GM18502 (cell line): ENCODE results near the gene PON3.

ENCODE experiments used
- ATAC-seq: cut with Tn5 transposase; IDR thresholded peaks from one replicate; pipeline ENCODE4 v1.9.1; 2021; ENCODE audit warnings: mild to moderate bottlenecking; ENCODE audit not compliant: unreplicated experiment, poor library complexity

Gene PON3

DNA sequence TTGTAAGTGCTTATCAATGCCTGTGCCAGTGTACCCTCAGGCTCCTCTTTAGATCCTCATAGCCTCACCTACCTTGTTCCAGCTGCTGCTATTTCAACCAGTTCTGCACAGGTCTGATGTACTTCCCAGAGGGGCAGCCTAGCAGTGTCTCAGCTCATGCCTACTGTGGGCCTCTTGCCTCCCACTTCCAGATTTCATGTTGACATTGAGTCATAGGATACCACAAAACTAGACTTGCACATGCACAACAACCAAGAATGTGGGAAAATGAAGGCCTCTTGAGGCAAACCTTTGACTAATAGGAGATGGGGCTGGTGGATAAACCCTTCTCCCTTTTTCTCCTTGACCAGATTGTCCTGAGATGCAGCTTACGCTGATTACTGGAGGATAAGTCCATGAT is 31.0 kb downstream of the PON3 start:
- no peak for ATAC-seq

DNA sequence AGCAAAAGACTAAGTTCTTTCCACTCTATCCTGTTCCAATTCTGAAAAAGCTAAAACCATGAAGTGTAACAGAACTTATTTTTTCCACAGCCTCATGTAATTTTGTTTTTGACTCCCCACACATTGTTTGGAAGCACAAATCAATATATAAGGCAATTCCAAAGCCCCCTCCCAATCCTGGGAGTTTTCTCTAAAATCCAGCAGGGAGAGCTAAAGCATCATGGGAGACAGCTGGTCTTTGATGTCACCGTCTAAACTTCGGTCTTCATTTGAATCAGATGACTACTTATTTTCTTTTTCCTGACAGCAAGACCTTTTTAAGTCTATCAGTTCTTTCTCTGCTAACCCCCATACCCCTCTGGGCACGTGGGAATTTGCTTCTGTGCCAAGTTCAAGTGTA is 38.6 kb downstream of the PON3 start:
- no peak for ATAC-seq

DNA sequence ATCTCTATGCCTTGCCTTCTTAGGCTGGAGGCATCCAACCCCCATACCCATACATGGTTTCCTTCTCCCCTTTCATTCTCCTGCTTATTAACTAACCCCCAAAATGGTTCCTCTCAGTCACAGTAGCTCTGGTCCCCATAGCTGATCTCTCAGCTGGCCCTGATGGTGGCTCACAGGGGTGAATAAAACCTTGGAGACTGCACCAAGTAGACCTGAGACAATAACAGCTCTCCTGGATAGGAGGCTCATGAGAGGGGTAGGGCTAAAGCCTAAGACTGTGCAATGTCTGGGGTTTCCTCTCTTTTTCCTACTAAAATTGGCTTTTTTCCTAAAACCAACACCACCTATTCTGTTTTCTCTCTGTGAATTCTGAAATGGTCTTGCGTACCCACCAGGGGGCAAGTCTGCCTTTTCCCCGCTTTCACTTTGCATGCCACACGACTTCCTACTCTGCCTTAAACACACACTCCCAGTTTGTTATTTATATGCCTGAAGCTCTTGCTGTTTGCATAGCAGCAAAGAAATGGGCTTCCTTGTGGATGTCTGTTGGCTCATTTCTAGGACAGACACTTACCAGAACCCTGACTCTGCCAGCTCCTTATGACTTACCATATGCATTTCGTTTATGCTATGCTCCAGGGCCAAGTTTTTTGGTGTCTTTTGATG is 53.4 kb downstream of the PON3 start:
- ATAC-seq, result no peak

DNA sequence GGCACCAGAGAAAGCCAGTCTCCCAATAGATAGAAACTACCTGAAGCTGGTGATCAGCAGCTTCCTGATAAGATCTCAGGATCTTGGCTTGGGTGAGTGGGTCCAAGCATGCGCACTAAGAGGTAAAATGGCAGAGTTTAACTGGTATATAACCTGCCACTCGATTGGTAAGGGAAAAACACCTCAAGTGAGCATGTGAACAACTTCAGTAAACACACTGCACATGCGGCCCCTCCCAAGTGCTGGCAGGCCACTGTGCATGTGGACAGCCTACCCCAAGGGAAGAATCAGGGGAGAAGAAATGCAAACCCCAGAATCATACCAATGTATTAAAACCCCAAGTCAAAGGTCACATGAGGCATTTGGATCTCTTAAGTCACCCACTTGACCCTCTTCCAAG is 54.1 kb downstream of the PON3 start:
- ATAC-seq, result no peak

DNA sequence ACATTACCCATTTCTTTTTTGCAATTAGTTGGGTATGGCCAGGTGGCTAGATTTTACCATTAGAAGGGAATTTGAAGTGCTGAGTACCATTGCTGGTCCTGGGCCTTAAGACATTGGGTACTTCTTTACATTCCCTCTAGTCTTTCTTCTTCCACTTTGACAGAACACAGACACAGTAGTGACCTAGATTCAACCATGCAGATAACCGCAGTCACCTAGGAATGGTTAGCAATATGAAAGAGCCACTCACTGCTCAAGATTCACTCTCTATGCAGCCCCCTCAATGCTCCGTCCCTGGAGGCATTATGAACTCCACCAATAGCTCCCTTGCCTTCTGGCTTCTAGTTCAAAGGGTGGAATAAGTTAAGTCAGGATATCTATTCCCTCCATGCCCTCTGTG is 55.7 kb downstream of the PON3 start:
- ATAC-seq, result no peak

DNA sequence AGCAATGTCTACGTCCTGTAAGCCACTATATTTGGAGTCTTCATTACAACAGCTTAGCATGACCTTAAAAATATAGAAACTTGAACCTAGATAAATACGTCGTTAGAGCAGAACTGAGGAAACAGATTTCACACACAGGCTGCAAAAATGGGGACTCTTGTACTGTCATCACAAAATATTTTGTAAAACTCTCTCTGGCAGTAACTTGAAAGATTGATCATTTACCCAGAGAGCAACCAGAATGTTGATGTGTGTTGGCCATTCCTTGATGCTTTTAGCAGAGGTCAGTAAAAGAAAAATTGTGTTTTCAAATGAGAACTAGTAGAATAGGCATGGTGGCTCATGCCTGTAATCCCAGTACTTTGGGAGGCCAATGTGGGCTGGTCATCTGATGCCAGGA is 57.3 kb downstream of the PON3 start:
- no peak for ATAC-seq

DNA sequence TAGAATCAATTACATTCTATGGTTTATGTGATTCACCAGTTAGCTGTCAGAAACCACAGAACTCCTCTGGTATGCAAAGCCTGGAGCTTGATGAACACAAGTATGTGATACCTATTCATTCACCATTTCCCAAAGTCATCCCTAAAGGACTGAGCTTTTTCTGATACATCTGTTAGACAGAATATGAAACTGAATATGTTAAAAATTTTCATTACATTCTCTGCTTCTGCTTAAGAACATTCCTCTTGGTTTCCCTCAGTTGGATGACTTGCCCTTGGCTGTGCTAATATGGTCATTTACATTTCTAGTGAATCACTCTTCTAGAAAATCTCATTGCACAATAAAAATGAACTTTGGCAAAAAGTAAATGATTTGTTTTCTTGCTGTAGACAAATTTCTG is 61.1 kb downstream of the PON3 start:
- ATAC-seq, result no peak

DNA sequence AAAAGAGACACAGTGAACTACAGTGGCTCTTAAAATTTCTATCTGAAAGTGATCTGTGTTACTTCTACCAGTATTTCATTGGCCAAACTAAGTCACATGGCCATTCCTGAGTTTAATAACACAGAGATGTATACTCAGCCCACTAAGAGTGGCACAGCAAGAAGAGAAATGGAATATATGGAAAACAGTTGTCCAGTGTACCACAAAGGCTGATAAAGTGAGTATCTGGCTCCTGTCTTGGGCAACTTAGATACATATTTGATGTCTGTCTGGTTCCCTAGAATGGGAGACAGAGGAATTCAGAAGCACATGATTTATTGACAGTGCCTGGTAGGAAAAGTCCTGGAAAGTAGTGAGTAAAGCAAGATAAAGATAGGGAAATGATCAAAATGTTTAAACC is 61.7 kb downstream of the PON3 start:
- ATAC-seq, result no peak

DNA sequence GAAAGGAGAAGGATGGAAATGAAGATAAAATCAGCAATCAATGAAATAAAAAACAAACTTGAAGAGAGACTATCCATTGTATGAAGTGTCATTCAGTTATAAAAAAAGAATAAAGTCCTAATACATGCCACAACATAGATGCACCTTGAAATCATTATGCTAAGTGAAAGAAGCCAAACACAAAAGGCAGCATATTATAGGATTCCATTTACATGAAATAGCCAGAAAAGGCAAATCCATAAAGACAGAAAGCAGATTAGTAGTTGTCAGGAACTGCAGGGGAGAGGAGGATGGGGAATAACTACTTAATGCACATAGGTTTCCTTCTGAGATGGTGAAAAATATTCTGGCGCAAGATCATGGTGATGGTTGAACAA is 65.2 kb downstream of the PON3 start:
- peak; percentile 32 for ATAC-seq

DNA sequence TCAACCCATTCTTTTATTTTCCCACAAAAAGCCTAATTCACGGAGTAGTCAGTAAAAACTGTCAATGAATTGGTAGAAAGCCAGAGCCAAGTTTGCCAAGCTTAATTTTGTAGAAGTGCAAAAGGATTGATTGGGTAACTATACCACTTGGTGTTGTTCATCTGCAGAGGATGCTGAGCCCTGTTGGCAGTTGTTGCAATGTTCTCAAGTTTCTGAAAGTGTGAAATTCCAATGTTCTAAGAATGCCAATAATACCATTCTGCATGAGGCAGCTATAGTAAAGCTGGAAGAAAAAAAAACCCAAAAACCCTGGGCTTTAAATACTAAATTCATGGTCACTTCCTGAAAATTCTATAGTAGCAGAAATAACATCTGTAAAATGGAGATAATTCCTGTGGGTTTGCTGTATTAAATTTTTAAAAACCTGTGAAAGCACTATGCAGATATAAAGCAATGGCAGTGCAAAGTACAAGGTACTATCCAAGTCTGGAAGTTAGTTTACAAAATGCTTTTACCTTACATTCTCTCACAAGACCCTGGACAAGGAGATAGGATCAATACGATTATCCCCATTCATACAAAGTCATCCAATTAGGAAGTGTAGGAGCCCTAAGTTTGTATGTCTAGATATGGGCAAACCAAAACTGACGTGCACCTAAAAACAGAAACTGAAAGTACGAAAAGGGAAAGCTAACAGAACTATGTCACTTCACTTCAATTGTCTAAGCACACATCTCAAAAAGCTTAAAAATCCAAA is 65.8 kb downstream of the PON3 start:
- peak; percentile 98 for ATAC-seq

DNA sequence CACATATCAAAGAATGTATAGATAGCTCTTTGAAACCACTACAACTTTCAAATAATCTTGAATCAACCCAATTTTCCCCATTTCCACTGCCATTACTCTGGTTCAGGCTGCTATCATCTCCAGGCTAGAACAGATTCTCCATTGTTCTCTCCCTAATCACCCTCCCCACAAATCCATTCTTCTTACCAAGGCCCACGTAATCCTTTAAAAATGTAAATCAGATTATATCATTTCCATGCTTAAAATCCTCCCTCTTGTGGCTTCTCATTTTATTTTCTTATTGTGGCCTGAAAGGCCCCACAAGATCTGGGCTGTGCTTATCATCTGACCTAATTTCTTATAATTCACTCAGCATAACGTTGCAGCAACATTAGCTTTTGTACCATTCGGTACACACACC is 68.8 kb downstream of the PON3 start:
- no peak for ATAC-seq

DNA sequence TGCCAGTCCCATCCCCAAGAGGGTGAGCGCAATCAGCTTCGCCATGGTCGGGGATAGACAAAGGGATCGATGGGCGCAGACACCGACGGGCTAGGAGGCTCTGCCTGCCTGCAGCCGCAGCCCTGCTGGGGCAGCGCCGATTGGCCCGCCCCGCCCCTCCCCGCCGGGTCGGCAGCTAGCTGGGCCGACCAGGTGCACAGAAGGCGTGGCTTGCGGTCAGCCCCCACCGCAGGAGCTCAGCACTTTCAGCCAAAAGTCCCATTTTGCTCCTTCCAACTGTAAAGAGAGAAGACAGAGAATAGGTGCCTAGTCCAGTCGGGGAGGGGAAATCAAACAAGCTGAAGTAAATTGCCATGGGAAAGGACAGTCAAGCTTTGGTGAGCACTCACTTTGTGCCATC is 71.7 kb downstream of the PON3 start, which contains the start of gene PON1:
Gene PON1 (minus strand): TSS at position 102 of the 400 bp plus-strand sequence. CDS start 57 bp downstream, at position 45.
- peak; percentile 60 for ATAC-seq

DNA sequence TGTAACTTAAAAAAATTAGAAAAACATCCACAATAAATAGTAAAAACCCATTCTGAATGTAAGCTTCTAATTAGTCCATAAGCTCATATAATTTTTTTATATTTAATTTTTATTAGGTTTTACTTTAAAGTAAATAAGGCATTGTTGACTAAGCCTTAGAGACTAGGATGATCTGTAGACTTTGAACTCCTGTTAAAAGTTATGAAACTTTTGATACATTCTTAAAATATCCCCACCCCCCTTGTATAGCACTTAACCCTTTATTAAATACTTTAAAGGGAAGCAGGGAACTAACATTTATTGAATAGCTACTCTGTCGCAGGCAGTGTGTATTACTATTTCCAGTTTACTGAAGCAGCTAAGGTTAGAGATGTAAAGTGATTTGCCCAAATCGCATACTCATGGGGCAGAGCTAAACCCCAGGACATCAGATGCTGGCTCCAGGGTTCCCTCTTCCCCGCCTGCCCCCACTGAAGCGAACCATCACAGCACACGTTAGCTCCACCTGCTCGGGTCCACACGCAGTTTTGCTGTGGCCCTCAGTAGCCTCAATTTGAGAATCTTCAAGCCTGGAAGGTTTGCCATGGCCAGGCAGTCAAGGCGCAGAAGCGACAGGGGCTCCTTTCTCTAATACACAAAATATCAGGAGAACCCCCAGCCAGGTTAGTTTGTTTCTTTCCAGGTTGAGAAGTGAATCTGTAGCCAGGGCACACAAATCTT is 72.6 kb downstream of the PON3 start:
- ATAC-seq, result no peak

DNA sequence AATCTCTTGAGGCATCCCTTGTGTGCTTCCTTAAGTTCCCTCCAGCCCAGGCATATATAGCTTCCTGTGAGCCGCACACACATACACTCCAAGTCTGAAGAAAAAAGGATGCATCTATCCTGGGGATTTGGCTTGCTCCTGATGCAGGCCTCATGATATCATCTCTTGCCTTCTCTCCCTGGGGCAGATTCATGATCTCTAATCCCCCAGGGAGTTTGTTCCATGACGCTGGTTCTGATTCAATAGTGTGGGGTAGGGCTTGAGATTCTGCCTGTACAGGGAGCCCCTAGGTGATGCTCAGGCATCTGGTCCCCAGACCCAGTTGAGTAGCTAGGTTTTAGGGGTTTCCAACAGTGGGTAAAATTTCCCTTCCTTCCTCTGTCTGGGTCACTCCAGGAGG is 73.3 kb downstream of the PON3 start:
- ATAC-seq, result no peak

DNA sequence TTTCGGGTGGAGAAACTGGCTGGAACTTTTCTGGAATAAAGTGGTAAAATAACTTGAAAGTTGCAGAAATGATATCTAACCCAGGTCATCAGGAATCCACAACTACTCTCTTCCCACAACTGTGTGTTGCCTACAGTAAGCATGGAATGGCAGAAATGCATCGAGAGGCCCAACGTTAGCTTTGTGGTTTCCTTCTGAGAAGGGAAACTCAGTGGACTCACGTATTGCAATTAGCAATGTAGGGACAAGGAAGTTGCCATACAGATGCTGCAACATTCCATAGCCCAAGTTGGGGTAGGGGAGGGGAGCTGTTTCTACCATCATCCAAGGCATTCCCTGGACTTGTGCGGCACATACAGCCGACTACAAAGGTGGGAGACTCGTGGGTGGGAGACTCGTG is 73.8 kb downstream of the PON3 start:
- ATAC-seq, result no peak

DNA sequence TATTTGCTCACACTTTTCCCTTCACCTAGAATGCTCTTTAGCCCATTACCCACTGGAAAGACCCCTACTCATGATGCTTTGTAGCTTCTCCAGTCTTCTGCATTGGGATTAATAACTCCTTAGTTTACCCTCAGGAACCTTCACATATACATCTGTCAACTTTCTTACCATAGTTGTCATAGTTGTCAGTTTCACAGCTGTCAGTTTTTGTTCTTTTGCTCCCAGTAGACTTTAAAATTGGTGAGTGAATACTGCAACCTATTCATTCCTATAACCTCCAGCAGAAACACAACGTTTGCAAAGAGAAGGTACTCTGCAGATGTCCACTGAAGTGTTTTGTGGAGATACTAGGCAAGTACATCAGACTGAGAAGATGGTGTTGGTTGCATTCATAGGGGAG is 74.5 kb downstream of the PON3 start:
- ATAC-seq, result no peak

DNA sequence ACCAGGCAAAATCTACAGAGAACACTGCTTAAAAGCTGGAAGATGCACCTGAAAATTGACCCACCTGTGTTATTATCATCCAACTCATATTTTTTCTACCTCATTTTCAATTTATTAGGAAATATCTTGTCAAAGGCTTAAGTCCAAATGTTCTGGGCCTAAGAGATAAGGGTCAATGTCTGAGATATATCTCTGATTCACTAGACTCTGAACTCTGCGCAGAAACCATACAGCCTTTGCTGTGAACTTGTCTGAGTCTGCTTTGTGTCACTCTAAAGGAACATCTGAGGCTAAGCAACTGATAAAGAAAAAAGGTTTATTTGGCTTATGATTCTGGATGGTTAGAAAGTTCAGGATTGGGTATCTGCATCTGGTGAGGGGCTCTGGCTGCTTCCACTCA is 75.5 kb downstream of the PON3 start:
- ATAC-seq, result no peak

DNA sequence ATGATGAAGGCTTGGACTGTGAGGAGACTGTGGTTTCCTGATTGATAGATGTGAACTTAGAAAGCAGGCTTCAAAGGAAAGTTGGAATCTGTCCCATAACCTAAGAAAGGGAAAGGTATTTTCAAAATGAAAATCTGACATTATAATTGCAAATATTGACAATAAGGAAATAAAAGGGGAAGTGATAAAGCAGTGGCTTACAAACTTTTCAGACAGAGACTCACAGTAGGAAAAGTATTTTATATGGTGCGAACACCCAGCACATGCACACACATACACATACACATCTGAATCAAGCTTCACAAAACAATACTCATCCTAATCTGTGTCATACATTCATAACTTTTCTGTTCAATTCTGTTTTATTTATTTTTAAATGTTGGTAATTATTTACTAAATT is 76.6 kb downstream of the PON3 start:
- ATAC-seq, result no peak

DNA sequence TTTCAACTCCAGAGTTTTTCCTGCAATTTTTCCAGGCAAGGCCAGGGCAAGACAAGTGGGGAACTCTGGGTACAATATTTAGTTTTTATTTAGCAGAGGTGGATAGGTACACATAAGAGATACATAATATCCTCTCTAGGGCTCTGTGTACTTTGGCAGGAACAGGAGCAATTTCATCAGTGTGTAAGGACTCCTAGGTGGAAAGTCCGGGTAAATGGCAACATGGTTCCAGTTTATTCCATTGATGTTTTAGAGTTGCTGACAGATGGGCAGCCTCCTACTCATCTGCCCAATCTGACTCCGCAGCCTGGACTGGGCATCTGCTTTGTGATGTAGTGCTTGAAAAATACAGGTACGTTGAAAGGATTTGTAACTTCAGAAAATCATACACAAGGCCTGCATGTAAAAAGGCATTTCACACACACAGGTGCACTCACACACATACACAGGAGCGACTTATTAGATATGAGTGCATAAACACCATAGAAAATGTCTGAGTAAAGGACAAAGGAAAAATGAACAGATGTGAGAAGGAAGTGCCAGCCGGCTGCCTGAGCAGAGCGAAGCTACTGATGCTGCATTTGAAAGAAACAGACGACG is 77.6 kb downstream of the PON3 start:
- ATAC-seq, result no peak

DNA sequence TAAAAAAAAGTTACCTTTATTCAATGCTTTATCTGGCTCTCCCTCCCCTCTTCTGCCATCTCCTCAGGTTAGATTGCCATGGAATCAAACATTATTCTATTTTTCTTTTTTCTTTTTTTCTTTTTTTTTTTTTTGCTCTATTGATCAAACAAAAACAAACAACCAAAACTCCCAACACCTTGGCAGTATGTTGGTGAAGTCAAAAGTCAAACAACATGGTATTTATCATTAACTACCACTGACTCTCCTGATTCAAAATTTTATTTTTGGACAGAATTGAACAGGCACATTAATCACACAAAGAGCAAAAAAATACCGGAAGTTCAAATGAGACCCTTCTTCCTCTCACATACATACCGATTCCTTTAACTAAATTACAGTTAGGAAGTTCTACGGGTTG is 78.2 kb downstream of the PON3 start:
- ATAC-seq, result no peak

DNA sequence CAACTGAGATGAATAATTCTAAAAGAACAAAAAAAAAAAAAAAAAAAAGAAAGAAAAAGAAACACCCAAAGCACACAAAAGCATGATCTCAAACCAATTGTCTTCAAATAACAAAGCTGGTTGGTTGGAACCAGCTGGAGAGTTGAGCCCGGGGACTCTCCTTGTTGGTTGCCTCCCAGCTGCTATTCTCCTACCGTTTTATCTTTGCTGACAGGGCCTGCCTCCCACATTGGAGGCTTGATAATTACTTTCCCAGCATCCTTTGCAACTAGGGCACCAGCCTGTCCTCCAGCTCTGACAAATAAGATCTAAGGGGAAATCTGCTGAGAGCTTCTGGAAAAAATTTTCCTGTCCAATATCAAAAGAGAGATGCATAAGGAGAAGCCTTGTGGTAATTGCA is 78.6 kb downstream of the PON3 start:
- ATAC-seq, result no peak
